Mucosa of stomach (tissue), 1 donor: ENCODE data around the gene RAB30.

Experiments
- H3K27me3 ChIP-seq: one replicate; pipeline ENCODE4 v1.7.0; 2013; ENCODE audit warnings: mild to moderate bottlenecking, low read length; ENCODE audit not compliant: control insufficient read depth, insufficient read depth
- H3K36me3 ChIP-seq: one replicate; pipeline ENCODE4 v1.7.0; 2013; ENCODE audit warnings: low read length; ENCODE audit not compliant: control insufficient read depth, insufficient read depth
- H3K4me1 ChIP-seq: one replicate; pipeline ENCODE4 v1.7.0; 2013; ENCODE audit warnings: mild to moderate bottlenecking, low read length; ENCODE audit not compliant: control insufficient read depth, insufficient read depth
- H3K4me3 ChIP-seq: one replicate; pipeline ENCODE4 v1.7.0; 2013; ENCODE audit warnings: low read length
- H3K9ac ChIP-seq: one replicate; pipeline ENCODE4 v1.7.0; 2013; ENCODE audit warnings: mild to moderate bottlenecking, low read length, moderate library complexity
- H3K9me3 ChIP-seq: one replicate; pipeline ENCODE4 v1.7.0; 2013; ENCODE audit warnings: mild to moderate bottlenecking, low read length, moderate library complexity; ENCODE audit not compliant: control insufficient read depth
- donor health status: Pancreatic carcinoma.

Gene RAB30

DNA sequence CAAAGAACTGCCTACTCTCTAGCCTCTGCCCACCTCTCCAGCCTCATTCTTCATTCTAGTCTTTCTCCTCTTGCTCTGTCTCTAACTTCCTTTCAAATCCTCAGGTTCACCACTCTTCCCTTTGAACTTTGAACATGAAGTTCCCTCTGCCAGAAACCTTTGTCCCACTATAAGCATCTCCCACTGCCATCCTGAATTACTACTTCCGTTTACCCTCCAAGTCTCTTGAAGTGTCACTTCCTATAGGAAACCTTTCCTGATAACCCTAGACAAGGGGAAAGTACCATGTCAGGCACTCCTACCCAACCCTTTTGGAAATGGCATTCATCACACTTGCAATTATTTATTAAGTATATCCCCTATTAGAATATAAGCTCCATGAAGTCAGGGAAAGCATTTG, 3.1 kb downstream of the RAB30 start:
- no peak overlapping the region for H3K4me3 ChIP-seq
- no peak overlapping the region for H3K9ac ChIP-seq
- no peaks in the 10 kb centered on the region for H3K36me3 ChIP-seq
- peaks cover 8% of the 10 kb centered on the region for H3K27me3 ChIP-seq
- H3K4me1 ChIP-seq = peaks cover 15% of the 10 kb centered on the region
- no peaks in the 10 kb centered on the region for H3K9me3 ChIP-seq

DNA sequence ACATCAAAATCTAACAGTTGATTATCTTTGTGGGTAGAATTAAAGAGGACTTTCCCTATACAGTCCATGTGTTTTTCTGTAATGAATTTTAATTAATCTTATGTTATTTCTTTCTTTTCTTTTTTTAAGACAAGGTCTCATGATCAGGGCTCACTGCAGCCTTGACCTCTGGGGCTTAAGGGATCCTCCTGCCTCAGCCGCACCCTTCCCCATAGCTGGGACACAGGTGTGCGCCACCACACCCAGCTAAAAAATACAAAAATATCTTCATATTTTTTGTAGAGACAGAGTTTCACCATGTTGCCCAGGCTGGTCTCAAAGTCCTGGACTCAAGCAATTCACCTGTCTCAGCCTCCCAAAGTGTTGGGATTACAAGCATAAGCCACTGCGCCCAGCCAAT, 7.7 kb downstream of the RAB30 start:
- H3K27me3 ChIP-seq = no peaks in the 10 kb centered on the region
- H3K4me3 ChIP-seq = no peak overlapping the region
- H3K9ac ChIP-seq = no peak overlapping the region
- no peaks in the 10 kb centered on the region for H3K36me3 ChIP-seq
- no peaks in the 10 kb centered on the region for H3K9me3 ChIP-seq
- peaks cover 12% of the 10 kb centered on the region for H3K4me1 ChIP-seq

DNA sequence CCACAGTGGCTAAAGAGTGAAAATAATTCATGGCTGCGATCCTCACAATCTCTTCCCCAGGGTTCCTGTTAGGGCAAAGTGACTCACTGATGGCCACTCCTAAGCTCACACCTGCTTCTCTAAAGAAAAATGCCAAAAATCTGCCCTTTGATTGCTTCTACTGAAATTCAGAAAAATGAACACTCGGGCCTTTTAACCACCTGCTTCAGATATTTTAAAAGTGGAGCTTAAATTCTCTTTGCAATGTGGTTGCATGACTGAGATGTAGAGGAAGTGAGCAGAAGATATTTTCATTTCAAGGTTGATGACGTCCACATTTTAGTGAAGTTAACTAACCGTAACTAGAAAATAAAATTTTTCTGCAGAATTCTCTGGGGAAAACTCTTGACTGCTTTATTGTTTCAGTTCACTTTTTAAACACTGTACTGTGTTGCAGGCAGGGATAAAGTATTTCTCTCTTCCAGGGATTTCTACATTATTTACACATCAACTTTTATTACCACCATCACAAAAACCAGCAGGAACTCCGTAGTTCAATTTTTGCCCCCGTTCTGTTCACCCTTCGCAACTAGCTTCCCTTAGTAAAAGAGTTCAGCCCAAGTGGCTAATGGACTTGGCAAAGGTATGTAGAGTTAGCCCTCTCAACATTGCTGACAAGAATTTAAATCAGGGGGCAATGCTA, 8.5 kb downstream of the RAB30 start:
- H3K4me1 ChIP-seq = peaks cover 12% of the 10 kb centered on the region
- H3K4me3 ChIP-seq = peak overlapping the region; percentile 4
- H3K9me3 ChIP-seq = no peaks in the 10 kb centered on the region
- H3K36me3 ChIP-seq = no peaks in the 10 kb centered on the region
- H3K9ac ChIP-seq = no peak overlapping the region
- no peaks in the 10 kb centered on the region for H3K27me3 ChIP-seq

DNA sequence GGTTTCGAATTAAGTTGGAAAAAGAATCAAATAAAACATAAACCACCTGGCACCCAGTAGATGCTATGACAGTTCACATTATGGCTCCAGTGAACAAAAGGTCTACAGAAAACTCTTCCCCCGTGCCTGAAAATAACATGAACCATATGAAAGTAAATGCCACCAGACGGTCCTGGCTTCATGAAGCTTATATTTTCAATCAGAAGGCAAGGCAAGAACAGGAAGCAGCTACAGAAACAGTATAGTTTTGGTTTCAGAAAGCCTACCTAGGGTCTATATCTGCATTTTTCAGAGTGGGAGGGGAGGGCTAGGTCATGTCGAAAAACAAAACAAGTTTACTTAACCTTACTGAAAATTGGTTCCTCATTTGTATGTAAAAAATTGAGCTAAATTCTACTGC, 9.8 kb downstream of the RAB30 start:
- H3K4me1 ChIP-seq = peaks cover 12% of the 10 kb centered on the region
- H3K36me3 ChIP-seq = no peaks in the 10 kb centered on the region
- no peaks in the 10 kb centered on the region for H3K9me3 ChIP-seq
- H3K27me3 ChIP-seq = no peaks in the 10 kb centered on the region
- no peak overlapping the region for H3K9ac ChIP-seq
- no peak overlapping the region for H3K4me3 ChIP-seq

DNA sequence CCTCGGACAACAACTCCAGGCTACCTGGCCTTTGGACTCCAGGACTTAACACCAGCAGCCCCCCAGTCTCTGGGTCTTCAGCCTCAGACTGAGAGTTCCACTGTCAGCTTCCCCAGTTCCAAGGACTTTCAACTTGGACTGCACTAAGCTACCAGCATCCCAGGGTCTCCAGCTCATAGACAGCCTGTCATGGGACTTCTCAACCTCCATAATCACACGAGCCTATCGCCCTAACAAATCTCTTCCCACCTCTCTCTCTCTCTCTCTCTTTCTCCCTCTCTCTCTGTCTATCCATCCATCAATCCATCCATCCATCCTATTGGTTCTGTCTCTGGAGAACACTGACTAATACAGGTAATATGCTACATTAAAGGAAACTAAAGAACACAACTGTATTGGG, 10.7 kb downstream of the RAB30 start:
- Histone ChIP-seq H3K4me3 (no peak overlapping the region), H3K9ac (no peak overlapping the region), H3K9me3 (no peaks in the 10 kb centered on the region), H3K27me3 (no peaks in the 10 kb centered on the region), H3K4me1 (peaks cover 12% of the 10 kb centered on the region), H3K36me3 (no peaks in the 10 kb centered on the region)

DNA sequence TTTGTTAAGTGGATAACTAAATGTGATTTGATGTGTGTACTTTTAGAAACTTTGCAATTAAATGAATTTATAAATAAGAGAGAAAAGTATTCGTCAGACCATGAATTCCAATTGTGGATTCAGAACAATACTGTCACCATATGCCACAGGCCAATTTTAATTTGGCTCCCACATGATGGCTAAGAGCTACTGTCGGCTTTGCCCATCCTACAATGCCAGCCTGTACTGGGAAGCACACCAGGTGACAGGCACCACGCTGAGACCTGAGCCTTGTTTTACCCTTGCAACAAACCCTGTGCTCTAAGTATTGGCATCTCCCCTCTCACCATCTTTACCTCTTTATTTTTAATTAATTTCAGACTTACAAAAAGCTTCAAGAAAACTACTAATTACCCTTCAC, 14.0 kb downstream of the RAB30 start:
- Histone ChIP-seq H3K36me3 (no peaks in the 10 kb centered on the region), H3K4me1 (peaks cover 18% of the 10 kb centered on the region), H3K27me3 (no peaks in the 10 kb centered on the region), H3K9ac (no peak overlapping the region), H3K9me3 (no peaks in the 10 kb centered on the region), H3K4me3 (no peak overlapping the region)

DNA sequence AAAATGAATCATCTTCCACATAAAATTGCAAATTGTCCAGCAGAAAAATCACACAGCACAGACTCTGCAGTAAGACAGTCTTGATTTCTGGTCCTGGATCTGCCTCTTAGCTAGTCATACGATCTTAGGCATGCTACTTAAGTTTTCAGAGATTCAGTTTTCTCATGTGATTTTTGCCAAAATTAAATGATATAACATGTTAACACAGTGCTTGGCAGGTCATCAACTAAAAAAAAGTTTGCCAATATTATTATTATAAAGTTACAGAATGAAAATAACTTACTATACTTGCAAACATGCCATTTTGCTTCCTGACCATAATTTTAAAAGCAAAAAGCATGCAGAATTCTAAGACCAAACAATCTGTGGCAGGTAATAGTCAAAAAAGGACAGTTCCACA, 15.1 kb downstream of the RAB30 start:
- no peaks in the 10 kb centered on the region for H3K9me3 ChIP-seq
- no peak overlapping the region for H3K4me3 ChIP-seq
- H3K4me1 ChIP-seq = peaks cover 22% of the 10 kb centered on the region
- no peaks in the 10 kb centered on the region for H3K36me3 ChIP-seq
- no peaks in the 10 kb centered on the region for H3K27me3 ChIP-seq
- H3K9ac ChIP-seq = no peak overlapping the region

DNA sequence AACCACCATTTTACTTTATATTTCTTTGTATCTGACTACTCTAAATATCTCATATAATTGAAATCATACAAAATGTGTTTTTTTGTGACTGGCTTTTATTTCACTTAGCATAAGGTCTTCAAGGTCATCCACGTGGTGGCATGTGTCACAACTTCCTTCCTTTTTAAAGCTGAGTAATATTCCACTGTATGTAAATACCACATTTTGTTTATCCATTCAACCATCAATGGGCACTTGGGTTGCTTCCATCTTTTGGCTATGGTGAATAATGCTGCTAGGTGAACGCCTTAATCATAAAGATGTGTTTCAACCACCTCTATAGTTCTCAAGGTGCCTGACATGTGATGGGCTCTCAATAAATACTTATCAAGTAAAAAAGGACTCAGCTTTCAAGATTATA, 15.5 kb downstream of the RAB30 start:
- H3K4me1 ChIP-seq = peaks cover 26% of the 10 kb centered on the region
- no peaks in the 10 kb centered on the region for H3K9me3 ChIP-seq
- H3K9ac ChIP-seq = no peak overlapping the region
- no peak overlapping the region for H3K4me3 ChIP-seq
- no peaks in the 10 kb centered on the region for H3K36me3 ChIP-seq
- H3K27me3 ChIP-seq = no peaks in the 10 kb centered on the region

DNA sequence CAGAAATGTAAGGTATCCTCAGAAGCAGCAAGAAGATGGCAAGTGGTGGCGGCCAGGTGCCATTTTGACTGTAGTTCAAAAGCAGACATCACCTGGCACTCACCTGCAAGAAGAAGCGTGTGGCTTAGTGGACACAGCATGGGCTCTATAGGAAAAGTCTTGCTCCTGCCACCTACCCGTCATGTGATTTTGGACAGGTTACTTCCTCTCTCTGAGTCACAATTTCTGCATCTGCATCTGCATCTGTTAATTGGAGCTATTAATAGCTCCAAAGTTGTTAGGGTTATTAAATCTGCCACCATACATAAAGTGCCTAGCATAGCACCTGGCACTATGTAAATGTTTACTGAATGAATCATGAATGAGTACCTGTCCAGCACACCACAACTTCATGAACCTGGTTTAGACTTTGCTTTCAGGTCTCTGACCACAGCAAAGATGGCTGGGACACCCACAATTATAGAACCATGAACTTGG, 16.8 kb downstream of the RAB30 start:
- Histone ChIP-seq H3K36me3 (no peaks in the 10 kb centered on the region), H3K9me3 (no peaks in the 10 kb centered on the region), H3K4me1 (peaks cover 26% of the 10 kb centered on the region), H3K4me3 (no peak overlapping the region), H3K9ac (no peak overlapping the region), H3K27me3 (no peaks in the 10 kb centered on the region)

DNA sequence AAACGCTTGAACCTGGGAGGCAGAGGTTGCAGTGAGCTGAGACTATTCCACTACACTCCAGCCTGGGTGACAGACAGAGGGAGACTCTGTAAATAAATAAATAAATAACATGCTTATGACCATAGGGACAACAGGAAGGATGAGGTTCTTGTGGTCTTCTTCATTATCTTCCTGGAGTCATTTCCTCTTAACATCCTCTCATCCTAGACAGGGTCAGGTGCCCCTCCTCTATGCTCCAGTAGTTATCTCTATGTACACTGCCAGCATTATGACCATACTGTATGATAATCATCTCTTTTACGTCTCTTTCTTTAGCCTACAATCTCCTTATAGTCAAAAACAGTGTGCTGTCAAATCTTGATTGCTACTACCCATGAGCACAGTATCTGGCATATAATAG, 17.7 kb downstream of the RAB30 start:
- no peaks in the 10 kb centered on the region for H3K27me3 ChIP-seq
- peaks cover 26% of the 10 kb centered on the region for H3K4me1 ChIP-seq
- H3K36me3 ChIP-seq = no peaks in the 10 kb centered on the region
- no peak overlapping the region for H3K9ac ChIP-seq
- no peak overlapping the region for H3K4me3 ChIP-seq
- H3K9me3 ChIP-seq = no peaks in the 10 kb centered on the region

DNA sequence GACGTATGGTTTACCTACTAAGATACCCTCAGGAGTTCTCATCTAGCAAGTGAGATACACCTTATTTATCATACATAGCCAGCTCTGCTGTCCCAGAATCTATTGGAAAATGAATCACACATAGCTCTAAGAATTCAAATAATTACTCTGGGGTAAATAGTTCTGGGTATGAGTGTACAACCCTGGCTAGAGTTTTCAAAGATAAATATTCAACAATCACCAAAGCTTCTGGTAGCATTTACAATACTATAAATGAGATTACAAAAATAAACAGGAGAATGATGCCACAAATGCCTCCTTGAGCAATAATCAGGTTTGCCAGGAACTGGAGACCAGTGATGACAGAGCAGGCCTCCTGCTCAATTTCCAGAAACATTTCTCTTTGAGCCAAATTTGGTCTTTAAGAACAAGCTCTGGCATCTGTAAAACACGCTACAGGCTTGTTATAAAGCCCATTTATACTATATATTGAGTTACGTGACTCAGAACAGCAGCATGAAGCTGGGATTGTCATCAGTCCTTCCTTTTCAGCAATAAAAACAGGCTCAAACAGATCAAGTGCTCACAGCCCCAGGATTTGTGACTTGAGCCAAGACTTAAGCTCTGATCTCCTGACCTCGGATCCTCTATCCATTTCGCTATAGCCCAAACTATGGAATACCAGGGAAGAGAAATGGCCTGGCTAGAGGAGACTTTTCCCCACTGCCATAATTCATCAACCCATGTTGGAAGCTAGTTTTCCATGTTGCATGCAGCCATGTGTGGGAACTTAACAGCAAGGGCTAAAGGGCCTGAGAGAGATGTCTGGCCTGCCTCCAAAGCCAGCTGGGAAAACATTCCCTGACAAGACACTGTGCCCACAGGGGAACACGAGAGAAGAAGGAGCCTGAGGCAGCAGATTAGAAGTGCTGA, 19.7 kb downstream of the RAB30 start:
- Histone ChIP-seq H3K9ac (no peak overlapping the region), H3K4me1 (peaks cover 26% of the 10 kb centered on the region), H3K36me3 (no peaks in the 10 kb centered on the region), H3K27me3 (no peaks in the 10 kb centered on the region), H3K9me3 (no peaks in the 10 kb centered on the region), H3K4me3 (no peak overlapping the region)

DNA sequence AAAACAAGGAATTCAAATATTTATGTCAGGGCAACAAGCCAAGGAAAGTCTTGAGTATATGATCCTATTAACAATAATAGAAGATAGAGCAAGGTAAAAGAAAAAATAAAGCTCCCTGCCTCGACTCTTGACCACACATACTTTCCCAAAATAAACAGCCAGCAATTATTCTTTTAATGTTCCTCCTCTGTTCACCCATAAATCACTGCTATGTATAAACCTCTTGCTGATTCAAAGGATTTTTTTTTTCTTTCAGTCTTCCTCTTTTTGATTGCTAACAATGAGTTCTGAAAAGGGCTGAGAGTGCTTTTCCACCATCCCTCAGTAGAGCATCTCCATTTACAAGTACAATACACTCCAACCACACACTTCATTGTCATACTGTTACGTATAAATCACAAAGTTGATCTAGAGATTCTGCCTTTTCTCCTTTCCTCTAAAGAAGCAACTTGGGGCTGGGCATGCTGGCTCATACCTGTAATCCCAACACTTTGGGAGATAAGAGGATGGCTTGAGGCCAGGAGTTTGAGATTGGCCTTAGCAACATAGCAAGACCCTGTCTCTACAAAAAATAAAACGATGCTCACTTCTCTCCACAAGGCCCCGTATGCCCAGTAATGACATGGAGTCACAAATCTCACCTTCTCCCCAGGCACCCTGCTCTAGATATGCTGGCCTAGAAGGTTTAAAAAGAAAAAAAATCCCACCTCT, 24.0 kb downstream of the RAB30 start:
- Histone ChIP-seq H3K9me3 (no peaks in the 10 kb centered on the region), H3K9ac (no peak overlapping the region), H3K27me3 (no peaks in the 10 kb centered on the region), H3K36me3 (no peaks in the 10 kb centered on the region), H3K4me1 (peaks cover 22% of the 10 kb centered on the region), H3K4me3 (no peak overlapping the region)
